ENCODE data around the gene GPR61. TPM values are rescaled to one million over a fixed set of nuclear protein-coding genes. Genes with fewer than 3 reads are reported as not detected.

Gene GPR61
- total RNA-seq, 1 donor from 2014 or later = 5.3 TPM

DNA sequence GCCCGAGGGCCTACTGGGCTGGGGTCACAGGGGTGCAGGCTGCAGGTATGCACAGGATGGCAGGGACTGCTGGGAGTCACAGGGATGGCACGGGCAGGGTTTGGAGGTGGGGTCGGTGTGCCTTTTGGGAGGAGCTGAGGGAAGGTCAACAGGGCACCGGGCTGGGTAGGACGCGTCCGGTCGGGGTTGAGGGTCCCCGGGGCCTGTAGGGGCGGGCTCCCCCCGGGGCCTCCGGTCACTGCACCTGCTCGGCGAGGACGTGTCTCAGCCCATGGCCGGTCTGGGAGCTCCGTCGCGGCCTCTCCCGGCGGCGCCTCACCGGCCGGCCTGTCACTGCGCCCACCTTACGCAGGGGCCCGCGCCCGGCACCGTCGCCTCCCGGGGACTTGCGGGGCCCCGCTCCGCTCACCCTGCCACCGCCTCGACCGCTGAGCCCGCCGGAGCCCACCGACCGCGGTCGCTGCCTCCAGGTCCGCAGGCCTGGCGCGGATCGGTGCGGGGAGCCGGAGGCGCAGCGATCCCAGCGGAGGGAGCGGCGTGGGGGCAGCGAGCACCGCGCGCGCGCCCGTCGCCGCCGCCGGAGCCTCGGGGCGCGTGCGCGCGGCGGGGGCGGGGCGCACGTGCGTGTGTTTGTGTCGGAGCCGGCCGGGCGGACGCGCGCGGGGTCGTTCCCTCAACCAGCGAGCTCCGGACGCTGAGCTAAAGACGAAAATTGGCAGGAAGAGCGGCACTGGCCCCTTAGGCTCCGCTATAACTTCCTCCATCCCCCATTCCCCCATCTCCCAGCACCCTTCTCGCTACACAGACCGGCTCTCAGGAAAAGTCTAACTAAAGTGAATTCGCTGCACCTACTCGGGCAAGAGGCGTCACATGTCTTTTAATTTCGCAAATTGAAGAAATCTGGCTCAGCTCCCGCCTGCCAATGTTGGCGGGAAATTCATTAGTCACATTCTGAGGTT lies 30.2 kb upstream of the GPR61 start, which contains the start of gene AMIGO1:
Gene AMIGO1 (minus strand): TSS at position 552 of the 959 bp plus-strand sequence. CDS start 815 bp downstream, outside the sequence.
- no peak for DNase-seq

GRCh38 chr1:109513110-109513710 lies 26.5 kb upstream of the GPR61 start:
- no peak for DNase-seq

GRCh38 chr1:109514846-109515245 lies 24.8 kb upstream of the GPR61 start:
- DNase-seq = no peak

DNA sequence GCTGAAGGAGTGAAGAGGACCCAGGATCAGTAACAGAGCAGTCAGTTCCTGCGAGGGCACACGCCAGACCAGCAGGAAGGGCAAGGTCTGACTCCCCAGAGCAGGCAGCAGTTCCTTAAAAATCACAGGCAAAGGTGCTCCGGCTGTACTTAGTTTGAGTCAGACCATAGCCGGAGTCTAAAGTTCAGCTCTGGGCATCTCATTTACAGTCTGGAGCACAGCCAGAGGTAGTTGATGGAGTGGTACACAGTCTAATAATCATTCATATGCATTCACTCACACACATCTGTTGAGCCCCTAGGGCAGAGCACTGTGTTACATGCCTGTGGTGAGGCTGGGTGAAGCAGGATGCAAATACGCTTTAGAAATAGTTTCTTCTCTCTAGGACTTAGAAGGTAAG lies 22.8 kb upstream of the GPR61 start:
- no peak for DNase-seq

DNA sequence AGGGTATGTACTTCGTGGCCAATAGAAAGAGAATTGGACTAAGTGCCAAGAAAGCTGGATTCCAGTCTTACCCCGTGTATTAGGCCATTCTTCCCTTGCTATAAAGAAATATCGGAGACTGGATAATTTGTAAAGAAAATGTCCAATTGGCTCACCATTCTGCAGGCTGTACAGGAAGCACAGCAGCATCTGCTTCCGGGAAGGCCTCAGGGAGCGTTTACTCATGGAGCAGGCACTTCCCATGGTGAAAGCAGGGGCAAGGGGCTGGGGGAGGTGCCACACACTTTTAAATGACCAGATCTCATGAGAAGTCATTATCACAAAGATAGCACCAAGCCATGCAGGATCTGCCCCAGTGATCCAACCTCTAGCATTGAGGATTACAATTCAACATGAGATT lies 22.3 kb upstream of the GPR61 start:
- no peak for DNase-seq

DNA sequence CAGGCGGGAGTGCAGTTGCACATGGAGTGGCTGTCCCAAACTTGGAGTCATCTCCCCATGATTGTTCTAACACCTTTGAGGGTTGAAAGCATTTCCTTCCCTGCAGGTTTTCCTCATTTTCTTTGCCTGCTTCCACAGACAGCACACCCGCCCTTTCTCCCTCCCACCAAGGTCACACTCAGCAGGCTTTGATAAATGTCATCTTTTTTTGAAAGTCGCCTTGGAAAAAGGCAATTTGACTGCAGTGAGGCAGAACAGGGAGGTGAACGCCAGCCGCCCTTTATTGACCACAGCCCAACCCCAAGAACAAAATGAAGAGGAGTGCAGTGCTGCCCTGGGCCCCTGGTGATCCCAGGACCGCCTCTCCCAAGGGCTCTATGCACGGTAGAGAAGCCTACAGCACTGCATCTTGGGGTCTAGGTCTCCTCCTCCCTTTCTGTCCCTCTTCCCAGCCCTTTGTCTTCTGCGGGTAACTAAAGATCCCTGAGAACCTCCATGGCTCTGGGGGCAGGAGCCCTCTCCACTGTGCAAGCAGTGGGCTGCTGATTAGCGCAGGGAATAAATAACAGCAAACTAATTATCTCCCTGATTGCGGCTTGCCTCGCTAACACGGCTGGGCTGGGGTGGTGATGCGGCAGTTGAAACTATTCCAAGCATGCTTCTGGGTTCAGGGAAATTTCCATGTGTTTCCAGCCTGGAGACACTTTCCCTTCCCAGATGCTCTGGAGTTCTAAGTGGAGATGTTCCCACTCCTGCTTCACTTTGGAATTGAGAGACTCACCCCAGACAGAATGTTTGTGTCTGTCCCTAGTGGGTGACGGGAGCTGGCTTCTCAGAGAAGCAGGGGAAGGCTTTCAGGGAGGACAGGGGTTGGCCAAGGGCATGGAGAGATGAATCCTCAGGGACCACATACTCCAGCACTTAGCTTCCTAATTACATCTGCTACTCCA lies 18.4 kb upstream of the GPR61 start:
- no peak for DNase-seq

- DNase-seq = no peak
Observed at GRCh38 chr1:109522026-109522425, 17.6 kb upstream of the GPR61 start.

DNA sequence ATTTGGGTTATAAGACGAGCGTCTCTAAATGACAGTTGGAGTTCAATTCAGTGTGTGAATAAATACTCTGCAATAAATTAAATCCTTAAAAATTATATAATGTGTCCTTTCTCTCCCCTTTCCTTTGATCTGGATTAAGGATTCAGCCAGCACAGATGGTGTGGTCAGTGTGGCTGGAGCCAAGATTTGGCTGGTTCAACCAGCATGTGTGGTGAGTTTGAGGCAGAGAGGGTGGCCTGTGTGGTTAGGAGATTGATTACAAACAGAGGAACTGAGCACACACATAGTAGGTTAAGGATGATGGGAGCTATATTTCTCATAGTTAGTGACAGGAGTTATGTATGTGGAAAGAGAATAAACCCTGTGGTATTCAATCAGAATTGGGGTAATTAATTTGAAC lies 16.0 kb upstream of the GPR61 start:
- DNase-seq = no peak

- no peak for DNase-seq
Observed at GRCh38 chr1:109527098-109527811, 12.4 kb upstream of the GPR61 start.

DNA sequence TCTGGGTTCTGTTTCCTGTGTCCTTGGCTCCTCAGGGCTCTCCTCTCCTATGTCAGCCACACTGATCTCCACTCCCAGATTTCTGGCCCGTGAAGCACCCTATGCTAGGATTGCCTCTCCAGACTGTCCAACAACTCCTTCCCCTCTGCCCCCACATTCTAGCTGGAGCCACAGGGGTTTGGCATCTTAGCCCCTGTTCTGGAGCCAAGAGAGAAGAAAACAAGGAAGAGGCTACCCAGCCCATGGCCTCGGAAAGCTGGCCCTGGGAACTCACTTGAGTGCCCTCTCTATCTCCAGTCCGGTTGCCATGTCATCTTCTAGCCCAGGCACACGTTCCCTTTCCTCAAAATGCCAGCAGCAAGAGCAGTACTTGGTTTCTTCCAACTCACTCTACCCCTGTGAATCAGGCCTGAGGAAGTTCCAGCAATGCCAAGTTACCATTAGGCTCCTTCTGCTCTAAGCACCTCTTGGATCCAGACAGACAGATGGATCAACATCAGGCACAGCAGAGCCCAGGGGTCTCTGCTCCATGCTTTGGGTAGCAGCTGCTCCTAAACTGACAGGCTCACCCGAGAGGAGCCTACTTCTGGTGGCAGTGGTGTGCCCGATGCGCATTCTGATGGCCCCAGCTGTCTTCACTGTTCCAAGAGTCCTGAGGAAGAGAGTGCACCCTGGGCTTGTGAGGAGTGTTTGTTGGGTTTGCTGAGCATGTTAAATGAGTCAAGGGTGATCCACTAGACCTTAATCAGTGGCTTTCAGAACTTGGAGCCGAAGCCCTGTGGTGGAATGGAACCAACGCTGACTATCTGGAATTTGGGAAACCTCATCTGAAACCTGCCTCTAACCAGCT lies 11.6 kb upstream of the GPR61 start:
- no peak for DNase-seq

GRCh38 chr1:109528712-109529111 lies 11.0 kb upstream of the GPR61 start:
- DNase-seq = no peak

DNA sequence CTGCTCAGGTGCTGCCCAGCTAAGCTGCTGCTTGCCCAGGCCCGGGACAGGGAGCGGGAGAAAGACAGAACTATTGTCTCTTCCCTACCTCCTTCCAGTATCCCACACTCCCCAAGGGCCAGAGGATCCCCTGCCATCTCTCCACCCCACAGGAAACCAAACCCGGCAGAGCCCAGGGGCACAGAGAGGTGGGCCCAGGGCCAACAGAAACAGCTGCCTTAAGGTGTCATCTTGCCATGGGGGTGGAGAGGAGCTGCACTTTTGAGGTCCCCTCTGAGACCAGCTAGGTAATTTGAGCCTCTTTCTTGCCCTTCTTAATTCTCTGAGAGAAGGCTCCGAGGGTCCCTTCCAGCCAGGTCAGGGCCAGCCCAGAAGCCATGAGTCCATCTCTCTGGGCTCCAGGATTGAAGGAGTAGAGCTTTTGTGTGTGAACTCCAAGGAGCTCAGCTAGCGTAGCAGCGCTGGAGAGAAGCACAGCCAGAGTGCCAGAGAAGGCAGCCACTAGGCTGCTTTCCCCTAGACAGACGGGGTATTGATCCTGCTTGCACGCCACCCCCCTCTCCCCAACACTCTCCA lies 9.7 kb upstream of the GPR61 start:
- no peak for DNase-seq

- no peak for DNase-seq
Observed at GRCh38 chr1:109530457-109531087, 9.1 kb upstream of the GPR61 start.

GRCh38 chr1:109531380-109531779 lies 8.3 kb upstream of the GPR61 start:
- no peak for DNase-seq

DNA sequence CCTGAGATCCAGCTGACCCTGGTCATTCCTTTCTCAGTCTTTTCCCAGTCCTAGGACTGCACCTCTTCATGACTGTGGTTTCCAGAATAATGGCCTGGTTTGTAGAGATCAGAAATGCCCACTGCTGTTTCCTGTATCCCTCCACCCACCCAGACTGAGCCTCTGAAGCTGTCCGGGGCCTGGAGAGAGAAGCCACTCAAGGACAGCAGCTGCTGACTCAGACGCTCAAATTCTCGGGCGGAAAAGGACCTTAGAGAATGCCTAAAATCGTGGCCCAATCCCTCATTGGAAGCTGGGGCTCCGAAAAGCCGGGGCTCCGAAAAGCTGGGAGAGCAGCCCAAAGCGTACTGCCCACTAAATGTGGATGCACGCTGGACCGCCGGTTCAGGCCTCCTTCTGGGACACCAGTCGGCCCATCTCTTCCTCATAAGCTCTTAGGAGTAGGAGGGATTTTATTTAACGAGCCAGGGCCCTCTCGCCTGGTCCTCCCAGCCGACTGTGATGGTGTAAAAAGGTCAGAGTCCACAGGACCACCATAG lies 7.8 kb upstream of the GPR61 start:
- DNase-seq = no peak

DNA sequence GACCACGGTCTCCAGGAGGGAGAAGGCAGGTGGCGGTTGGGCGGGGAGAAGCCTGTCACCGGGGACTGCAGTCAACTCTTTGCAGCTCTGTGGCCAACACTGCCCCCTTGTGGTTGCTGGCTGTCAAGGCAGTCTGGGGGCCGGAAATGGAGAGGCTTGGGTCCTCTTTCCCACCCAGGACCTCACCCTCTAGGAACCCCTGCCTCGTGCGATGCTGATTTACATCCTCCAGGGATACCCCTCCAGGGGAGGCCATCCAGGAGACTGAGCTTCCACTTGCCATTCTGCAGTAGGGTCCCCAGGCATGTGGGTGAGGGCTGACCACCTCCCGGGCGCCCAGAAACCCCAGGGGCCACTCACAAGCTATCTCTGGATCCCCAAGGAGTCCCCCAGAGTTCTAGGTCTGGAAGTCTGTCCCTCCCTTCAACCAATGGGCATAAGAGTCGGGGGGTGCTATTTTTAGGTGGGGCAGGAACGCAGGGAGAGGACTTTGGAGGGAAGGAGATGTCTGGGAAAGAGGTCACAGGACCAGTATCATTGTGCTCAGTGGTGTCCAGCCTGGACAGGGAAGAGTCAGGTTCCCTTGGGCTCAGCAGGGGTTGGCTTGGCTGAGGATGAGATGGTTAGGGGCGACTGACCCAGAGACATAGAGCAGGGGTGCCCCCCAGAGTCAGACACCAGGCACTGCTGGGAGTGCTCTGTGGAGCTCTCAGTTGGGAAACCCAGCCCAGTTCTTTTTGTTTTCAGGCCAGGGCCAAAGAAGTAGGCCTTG lies 7.1 kb upstream of the GPR61 start:
- peak; percentile 63 for DNase-seq

DNA sequence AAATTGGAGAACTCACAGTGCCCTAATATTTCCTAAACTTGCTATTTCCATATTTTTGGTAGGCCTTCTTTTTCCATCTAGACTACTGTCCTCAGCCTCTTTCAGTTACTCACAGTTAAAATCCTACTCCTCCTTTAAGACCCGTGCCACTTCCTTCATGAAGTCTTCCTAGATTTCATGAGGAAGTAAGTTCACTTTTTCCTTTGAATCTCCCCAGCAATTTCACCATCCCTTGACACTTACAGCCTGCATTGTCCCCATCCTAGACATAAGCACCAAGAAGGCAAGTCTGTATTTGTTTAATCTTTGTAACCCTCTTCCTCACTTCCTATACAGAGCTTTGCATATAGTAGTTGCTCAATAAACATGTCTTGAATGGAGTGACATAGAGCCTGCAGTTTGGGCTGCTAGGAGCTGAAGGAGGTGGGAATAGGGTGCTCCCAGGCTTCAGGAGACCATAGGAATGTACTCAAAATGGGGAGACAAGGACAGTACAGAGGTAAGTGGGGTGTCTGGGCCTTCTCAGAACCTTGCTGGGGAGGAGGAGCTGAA lies 5.3 kb upstream of the GPR61 start:
- DNase-seq = no peak

DNA sequence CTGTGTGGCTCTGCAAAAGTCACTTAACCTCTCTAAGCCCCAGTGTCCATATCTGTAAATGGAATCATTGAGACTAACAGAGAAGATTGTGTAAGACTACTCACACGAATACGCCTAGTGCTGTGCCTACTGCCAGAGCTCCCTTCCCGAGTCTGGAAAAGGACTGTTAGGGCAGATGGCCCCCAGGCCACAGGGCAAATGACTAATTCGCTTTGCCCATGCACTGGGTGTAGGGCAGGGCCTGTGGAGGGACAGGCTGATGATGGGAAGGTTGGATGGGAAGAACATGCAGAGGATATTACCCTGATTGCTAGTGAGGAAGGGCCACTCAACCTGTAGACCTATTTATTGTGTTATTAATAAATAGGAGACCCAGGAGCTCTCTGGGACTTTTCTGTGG lies 4.2 kb upstream of the GPR61 start:
- no peak for DNase-seq
